Measurements from ENCODE around the gene KRTAP12-1.
"Not testable (repeated sequence)": the region's sequence is repeated elsewhere in the genome, so short reads cannot be mapped to it uniquely, and the experiment has no call there.

KRTAP12-1 gene

DNA sequence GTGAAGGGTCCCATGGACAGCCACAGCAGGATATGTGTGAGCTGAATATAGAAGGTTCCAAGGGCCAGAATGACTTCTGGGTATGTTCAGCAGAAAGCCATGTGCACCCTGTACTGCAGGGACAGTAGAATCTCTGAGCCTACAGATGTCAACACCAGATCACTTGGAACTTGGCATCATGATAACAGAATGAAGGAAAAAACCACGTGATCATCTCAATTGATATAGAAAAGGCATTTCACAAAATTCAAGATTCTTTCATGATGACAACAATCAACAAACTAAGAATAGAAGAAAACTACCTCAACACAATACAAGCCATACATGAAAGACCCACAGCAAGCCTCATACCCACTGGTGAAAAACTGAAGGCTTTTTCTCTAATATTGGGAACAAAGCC, 14.4 kb downstream of the KRTAP12-1 start:
- DNase-seq (ENCODE audit: low read depth): no peak

GRCh38 chr21:44666401-44667320, 15.3 kb downstream of the KRTAP12-1 start, which contains the start of gene KRTAP12-2:
Gene KRTAP12-2 (minus strand): TSS chr21:44666927. CDS start chr21:44666886, 41 bp downstream.
- no peak for DNase-seq (ENCODE audit: low read depth)

- DNase-seq (ENCODE audit: low read depth): no peak
These were observed 17.3 kb downstream of the KRTAP12-1 start for GRCh38 chr21:44664691-44665090.

DNA sequence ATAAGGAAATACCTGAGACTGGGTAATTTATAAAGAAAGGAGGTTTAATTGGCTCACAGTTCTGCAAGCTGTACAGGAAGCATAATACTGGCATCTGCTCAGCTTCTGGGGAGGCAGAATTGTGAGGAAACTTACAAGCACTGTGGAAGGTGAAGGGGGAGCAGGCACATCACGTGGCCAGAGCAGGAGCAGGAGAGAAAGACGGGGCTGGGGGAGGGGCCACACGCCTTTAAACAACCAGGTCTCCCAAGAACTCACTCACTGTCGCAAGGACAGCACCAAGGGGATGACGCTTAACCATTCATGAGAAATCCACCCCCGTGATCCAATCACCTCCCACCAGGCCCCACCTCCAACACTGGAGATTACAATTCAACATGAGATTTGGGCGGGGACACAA, 20.4 kb downstream of the KRTAP12-1 start:
- not testable (repeated sequence) for DNase-seq (ENCODE audit: low read depth)

DNA sequence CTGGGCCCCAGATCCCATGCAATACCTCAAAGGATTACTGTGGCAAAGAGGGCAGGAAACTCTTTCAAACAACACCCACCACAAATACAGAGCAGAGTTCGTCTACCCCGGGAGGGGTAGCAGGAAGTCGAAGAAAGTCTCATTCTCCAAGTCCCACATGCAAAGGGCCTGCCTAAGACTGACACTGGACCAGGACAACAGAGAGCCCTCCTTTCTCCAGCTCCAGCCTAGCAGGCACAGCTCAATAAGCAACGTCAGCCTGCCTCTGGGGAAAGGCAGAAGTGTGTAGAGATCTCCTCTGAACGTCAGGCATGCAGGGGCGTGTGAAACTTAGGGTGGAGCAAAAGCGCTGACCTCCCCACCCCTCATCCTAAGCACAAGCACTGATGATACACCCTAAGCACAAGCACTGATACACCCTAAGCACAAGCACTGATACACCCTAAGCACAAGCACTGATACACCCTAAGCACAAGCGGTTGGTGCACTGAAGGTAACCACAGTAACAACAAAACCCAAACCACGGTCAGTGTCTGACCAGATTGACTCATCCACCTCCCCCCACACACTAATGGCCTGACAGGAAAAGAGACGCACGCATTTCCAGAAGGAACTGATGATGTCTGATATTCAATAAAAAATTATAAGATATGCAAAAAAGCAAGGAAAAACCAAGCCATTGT, 22.9 kb downstream of the KRTAP12-1 start:
- no peak for DNase-seq (ENCODE audit: low read depth)

DNA sequence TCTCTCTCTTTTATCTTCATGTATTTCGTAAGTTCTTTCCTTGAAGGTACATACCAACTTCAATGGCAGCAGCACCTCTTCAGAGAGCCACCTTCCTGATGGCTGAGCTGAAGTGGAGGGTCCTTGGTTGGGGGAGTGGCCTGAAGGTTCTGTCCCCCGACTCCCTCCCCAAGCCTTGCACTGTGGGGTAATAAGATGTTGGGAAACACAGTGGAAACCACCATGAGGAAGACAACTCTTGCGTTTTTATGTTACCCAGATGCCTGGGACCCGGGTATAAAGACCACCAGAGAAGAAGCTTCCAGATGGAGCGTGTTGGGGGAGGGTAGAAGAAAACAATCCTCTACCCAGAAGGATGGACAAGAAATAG, 23.4 kb downstream of the KRTAP12-1 start:
- no peak for DNase-seq (ENCODE audit: low read depth)

GRCh38 chr21:44657635-44658540, 24.1 kb downstream of the KRTAP12-1 start, which contains the start of gene KRTAP12-3:
Gene KRTAP12-3 (plus strand): TSS chr21:44657932. CDS start chr21:44657980, 48 bp downstream.
- no peak for DNase-seq (ENCODE audit: low read depth)

- DNase-seq (ENCODE audit: low read depth): no peak
These were observed 25.1 kb downstream of the KRTAP12-1 start for GRCh38 chr21:44656868-44657267.

- no peak for DNase-seq (ENCODE audit: low read depth)
These were observed 27.3 kb downstream of the KRTAP12-1 start, which contains the start of gene KRTAP12-4 for GRCh38 chr21:44654576-44655175. Gene KRTAP12-4 (minus strand): TSS chr21:44654659. CDS start chr21:44654614, 45 bp downstream.

DNA sequence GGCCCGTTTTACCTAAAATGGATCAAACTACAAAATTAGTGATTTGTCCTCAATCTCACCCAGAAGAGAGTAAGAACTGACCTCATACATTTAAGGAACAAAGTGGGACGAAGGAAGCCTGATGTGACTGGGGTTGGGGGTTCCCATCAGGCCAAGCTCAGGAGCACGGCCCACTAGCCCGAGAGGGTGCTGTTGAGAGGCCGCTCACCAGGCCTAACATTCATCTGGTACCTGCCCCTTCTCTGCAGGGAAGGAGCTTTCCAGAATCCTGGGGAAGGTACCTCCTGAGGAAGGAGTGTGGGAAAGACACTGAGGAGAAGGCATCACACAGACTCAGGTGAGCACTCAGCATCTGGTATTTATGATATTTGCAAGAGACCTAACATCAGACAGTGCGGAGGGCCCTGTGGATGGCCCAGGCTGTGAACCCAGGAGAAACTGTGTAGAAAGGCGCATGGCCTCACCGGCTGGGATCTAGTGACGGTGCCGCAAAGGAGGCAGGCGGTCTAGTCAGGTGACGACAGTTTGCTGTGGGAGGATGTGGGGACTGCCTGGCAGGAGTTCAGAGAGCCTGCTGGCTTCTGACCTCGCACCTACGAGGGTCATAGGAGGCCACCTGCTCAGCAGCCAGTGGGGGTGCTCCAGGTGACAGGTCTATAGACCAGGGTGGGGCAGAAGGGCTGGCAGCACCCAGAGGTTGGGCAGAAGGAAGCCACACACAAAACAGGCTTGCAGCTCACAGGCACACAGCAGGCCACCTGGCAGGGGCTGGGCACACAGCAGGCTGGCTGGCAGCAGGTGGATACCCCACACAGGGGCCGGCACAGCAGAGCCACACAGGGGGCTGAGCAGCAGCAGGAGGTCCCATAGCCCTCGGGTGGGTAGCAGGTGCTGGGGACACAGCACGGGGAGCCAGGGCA, 28.0 kb downstream of the KRTAP12-1 start:
- no peak for DNase-seq (ENCODE audit: low read depth)

DNA sequence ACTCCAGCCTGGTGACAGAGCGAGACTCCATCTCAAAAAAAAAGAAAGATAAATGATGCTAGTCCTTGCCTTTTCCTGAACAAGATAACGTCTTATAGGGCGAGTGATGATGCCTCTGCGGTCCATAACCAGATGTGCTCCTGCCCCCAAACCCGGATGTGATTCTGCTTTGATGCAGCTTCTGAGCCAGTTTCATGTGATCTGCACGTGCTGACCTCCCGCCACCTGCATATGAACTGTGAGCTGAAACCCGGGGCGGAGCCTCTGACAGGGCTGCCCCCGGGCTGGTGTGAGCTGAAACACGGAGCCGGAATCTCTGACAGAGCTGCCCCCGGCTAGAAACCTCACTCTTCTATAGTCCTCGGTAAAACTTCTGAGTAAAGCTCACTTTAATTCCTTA, 28.8 kb downstream of the KRTAP12-1 start:
- DNase-seq (ENCODE audit: low read depth): no peak

GRCh38 chr21:44650973-44651675, 30.8 kb downstream of the KRTAP12-1 start:
- DNase-seq (ENCODE audit: low read depth): no peak

GRCh38 chr21:44650265-44650972, 31.5 kb downstream of the KRTAP12-1 start:
- DNase-seq (ENCODE audit: low read depth): no peak

GRCh38 chr21:44649521-44650100, 32.4 kb downstream of the KRTAP12-1 start:
- no peak for DNase-seq (ENCODE audit: low read depth)

- no peak for DNase-seq (ENCODE audit: low read depth)
These were observed 33.2 kb downstream of the KRTAP12-1 start for GRCh38 chr21:44648557-44649311.

DNA sequence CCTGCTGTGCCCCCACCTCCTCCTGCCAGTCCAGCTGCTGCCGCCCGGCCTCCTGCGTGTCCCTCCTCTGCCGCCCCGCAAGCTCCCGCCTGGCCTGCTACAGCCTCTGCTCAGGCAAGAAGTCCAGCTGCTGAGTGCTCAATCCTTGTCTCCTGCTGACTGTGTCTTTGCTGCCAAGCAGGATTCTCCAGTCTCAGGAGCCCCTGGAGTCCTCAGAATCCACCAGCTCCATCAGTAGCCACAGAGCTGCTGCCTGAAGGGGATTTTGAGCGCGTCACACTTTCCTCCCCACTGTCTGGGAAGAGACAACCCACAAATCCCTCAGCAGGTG, 34.8 kb downstream of the KRTAP12-1 start:
- no peak for DNase-seq (ENCODE audit: low read depth)

DNA sequence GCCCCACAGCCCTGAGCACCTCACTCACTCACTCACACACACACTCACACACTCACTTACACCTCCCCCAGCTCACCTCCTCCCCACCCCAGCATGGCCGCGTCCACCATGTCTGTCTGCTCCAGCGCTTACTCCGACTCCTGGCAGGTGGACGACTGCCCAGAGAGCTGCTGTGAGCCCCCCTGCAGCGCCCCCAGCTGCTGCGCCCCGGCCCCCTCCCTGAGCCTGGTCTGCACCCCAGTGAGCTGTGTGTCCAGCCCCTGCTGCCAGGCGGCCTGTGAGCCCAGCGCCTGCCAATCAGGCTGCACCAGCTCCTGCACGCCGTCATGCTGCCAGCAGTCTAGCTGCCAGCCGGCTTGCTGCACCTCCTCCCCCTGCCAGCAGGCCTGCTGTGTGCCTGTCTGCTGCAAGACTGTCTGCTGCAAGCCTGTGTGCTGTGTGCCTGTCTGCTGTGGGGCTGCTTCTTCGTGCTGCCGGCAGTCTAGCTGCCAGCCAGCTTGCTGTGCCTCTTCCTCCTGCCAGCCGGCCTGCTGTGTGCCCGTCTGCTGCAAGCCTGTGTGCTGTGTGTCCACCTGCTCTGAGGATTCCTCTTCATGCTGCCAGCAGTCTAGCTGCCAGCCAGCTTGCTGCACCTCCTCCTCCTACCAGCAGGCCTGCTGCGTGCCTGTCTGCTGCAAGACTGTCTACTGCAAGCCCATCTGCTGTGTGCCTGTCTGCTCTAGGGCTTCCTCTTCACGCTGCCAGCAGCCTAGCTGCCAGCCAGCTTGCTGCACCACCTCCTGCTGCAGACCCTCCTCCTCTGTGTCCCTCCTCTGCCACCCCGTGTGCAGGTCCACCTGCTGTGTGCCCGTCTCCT, 35.4 kb downstream of the KRTAP12-1 start, which contains the start of gene KRTAP10-11:
TSS of gene KRTAP10-11 (plus strand) at position 49 of the 856 bp plus-strand sequence. CDS start at position 94, 45 bp downstream.
- not testable (repeated sequence) for DNase-seq (ENCODE audit: low read depth)
